Osteoblast (primary cell): ENCODE data around the gene PTCD3. TPM values are rescaled to one million over a fixed set of nuclear protein-coding genes. Genes with fewer than 3 reads are reported as not detected.

Source experiments
- DNase-seq: peaks from one replicate; pipeline ENCODE4 v3.0.0; 2011; ENCODE audit warnings: low spot score, mixed read lengths; ENCODE audit not compliant: insufficient read length; ENCODE audit errors: missing footprints
- H2AFZ ChIP-seq: 2 replicates; pipeline ENCODE4 v1.6.0; 2011; ENCODE audit warnings: mild to moderate bottlenecking, low read length
- H3K27ac ChIP-seq: 2 replicates; pipeline ENCODE4 v1.5.1; 2011; ENCODE audit warnings: mild to moderate bottlenecking, low read depth, low read length, moderate library complexity
- H3K27me3 ChIP-seq: 2 replicates; pipeline ENCODE4 v1.6.0; 2012; ENCODE audit warnings: mild to moderate bottlenecking, control low read depth, inconsistent platforms, low read length, moderate library complexity; ENCODE audit not compliant: insufficient read depth
- H3K36me3 ChIP-seq: 2 replicates; pipeline ENCODE4 v1.5.1; 2011; ENCODE audit warnings: mild to moderate bottlenecking, low read length, control low read depth, moderate library complexity; ENCODE audit not compliant: insufficient read depth
- H3K4me1 ChIP-seq: 2 replicates; pipeline ENCODE4 v1.5.1; 2011; ENCODE audit warnings: mild to moderate bottlenecking, low read length, control low read depth, moderate library complexity; ENCODE audit not compliant: insufficient read depth
- H3K4me2 ChIP-seq: 2 replicates; pipeline ENCODE4 v1.6.0; 2011; ENCODE audit warnings: mild to moderate bottlenecking, low read length; ENCODE audit not compliant: insufficient read depth
- H3K4me3 ChIP-seq: fragments of 200-600 bp; sonication (generic); 3 replicates; pipeline ENCODE4 v1.5.1; 2012; ENCODE audit warnings: mild to moderate bottlenecking, low read length, inconsistent platforms; ENCODE audit not compliant: insufficient read depth
- H3K79me2 ChIP-seq: 2 replicates; pipeline ENCODE4 v1.6.0; 2012; ENCODE audit warnings: mild to moderate bottlenecking, low read length, control low read depth, inconsistent platforms; ENCODE audit not compliant: insufficient read depth
- H3K9me3 ChIP-seq: 2 replicates; pipeline ENCODE4 v1.5.1; 2011; ENCODE audit warnings: low read depth, low read length, control low read depth
- H4K20me1 ChIP-seq: 2 replicates; pipeline ENCODE4 v1.6.0; 2012; ENCODE audit warnings: mild to moderate bottlenecking, low read length, control low read depth; ENCODE audit not compliant: insufficient read depth
- CTCF ChIP-seq: IDR thresholded peaks from 2 replicates; pipeline ENCODE4 v1.5.1; 2011; ENCODE audit warnings: mild to moderate bottlenecking, low read depth, low read length, moderate library complexity; ENCODE audit errors: extremely low read depth
- total RNA-seq: library from RNA; depleted of rRNA; stranded (reverse); fragments of >200 nt; gene quantifications from 2 replicates; pipeline ENCODE4 v1.2.3, GENCODE V29; 2012

PTCD3 gene
- total RNA-seq, 1 donor: 55.0 TPM

GRCh38 chr2:86097114-86097896 lies 8.7 kb upstream of the PTCD3 start:
- H3K27ac ChIP-seq: no peak overlapping the region
- H4K20me1 ChIP-seq: no peaks in the 10 kb centered on the region
- H3K36me3 ChIP-seq: peaks cover 51% of the 10 kb centered on the region
- no peaks in the 10 kb centered on the region for H3K9me3 ChIP-seq
- H3K4me1 ChIP-seq: no peaks in the 10 kb centered on the region
- TF ChIP-seq CTCF: no peak
- H2AFZ ChIP-seq: no peak overlapping the region
- H3K4me2 ChIP-seq: no peak overlapping the region
- no peak overlapping the region for H3K4me3 ChIP-seq
- peaks cover 57% of the 10 kb centered on the region for H3K79me2 ChIP-seq
- DNase-seq: no peak
- H3K27me3 ChIP-seq: no peaks in the 10 kb centered on the region

DNA sequence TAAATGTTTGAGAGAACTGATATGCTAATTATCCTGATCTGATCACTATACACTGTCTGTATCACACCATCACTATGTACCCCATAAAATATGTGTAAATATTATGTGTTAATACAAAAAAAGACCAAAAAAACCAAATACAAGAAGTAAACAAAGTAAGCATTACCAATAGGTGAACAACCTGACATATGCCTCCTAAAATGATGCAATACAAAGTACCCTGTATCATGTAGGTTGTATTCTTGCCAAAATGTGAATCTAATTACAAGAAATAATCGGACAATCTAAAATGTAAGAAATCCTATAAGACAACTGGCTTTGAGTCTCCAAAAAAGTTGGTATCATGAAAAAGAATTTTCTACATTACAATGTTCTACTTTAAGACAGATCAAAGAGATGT lies 8.1 kb upstream of the PTCD3 start:
- no peak for TF ChIP-seq CTCF

DNA sequence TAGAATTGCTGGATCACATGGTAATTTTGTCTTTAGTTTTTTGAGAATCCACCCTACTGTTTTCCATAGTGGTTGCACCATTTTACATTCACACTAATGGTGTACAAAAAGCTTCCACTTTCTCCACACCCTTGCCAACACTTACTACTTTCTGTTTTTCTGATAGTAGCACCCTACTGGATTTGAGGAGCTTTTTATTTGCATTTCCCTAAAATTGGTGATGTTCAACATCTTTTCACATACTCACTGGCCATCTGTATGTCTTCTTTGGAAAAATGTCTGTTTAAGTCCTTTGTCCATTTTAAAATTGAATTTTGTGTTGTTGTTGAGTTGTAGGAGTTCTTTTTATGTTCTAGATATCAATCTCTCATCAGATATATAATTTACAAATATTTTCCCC lies 3.9 kb upstream of the PTCD3 start:
- TF ChIP-seq CTCF: no peak
- no peak overlapping the region for H3K4me2 ChIP-seq
- peaks cover 77% of the 10 kb centered on the region for H3K79me2 ChIP-seq
- H2AFZ ChIP-seq: no peak overlapping the region
- no peaks in the 10 kb centered on the region for H3K27me3 ChIP-seq
- H3K9me3 ChIP-seq: no peaks in the 10 kb centered on the region
- peaks cover 10% of the 10 kb centered on the region for H3K4me1 ChIP-seq
- no peak overlapping the region for H3K27ac ChIP-seq
- peaks cover 2% of the 10 kb centered on the region for H4K20me1 ChIP-seq
- no peak overlapping the region for H3K4me3 ChIP-seq
- peaks cover 27% of the 10 kb centered on the region for H3K36me3 ChIP-seq
- DNase-seq: no peak

More for the DNA sequence above, 8.1 kb upstream of the PTCD3 start:
- no peak for DNase-seq
- Histone ChIP-seq H3K9me3 (no peaks in the 10 kb centered on the region), H3K36me3 (peaks cover 50% of the 10 kb centered on the region), H3K27ac (no peak overlapping the region), H3K4me2 (no peak overlapping the region), H2AFZ (no peak overlapping the region), H3K4me1 (no peaks in the 10 kb centered on the region), H3K27me3 (no peaks in the 10 kb centered on the region), H3K79me2 (peaks cover 63% of the 10 kb centered on the region), H4K20me1 (no peaks in the 10 kb centered on the region), H3K4me3 (no peak overlapping the region)

GRCh38 chr2:86105252-86105968 lies 625 bp upstream of the PTCD3 start, which contains the start of gene POLR1A:
POLR1A (minus strand) TSS chr2:86105886; CDS start chr2:86105776, 110 bp downstream.
- Histone ChIP-seq H3K36me3 (peaks cover 9% of the 10 kb centered on the region), H4K20me1 (peaks cover 2% of the 10 kb centered on the region), H3K4me3 (peak within 1 kb of the TSS; percentile 86), H3K4me1 (peaks cover 18% of the 10 kb centered on the region), H2AFZ (peak within 1 kb of the TSS; percentile 91), H3K4me2 (peak within 1 kb of the TSS; percentile 91), H3K9me3 (no peaks in the 10 kb centered on the region), H3K27me3 (no peaks in the 10 kb centered on the region), H3K79me2 (peaks cover 89% of the 10 kb centered on the region), H3K27ac (peak within 1 kb of the TSS; percentile 95)
- peak; percentile 89 for DNase-seq
- TF ChIP-seq CTCF: peak; percentile 27
